OCI-LY3 (cell line): ENCODE measurements around the gene IL32.
"Not testable (repeated sequence)": the region's sequence is repeated elsewhere in the genome, so short reads cannot be mapped to it uniquely, and the experiment has no call there.

ENCODE experiments used
- H2AFZ ChIP-seq: fragments of 200-600, 300-600 bp; shearing (Covaris generic); 2 replicates; pipeline ENCODE4 v1.6.0; 2014; ENCODE audit warnings: antibody characterized with exemption, low read depth, low read length
- H3K27ac ChIP-seq: fragments of 200-600, 300-600 bp; sonication (generic); 2 replicates; pipeline ENCODE4 v1.5.1; 2014; ENCODE audit warnings: mild to moderate bottlenecking, low read length, moderate library complexity, mixed read lengths
- H3K27me3 ChIP-seq: fragments of 200-600, 300-600 bp; sonication (generic); 2 replicates; pipeline ENCODE4 v1.6.1; 2014; ENCODE audit warnings: low read depth, low read length, mixed read lengths
- H3K36me3 ChIP-seq: fragments of 200-600, 300-600 bp; sonication (generic); replicated peaks from 2 replicates; pipeline ENCODE3; 2014; ENCODE audit warnings: low read depth, low read length, mixed read lengths
- H3K4me1 ChIP-seq: fragments of 300-600, 200-600 bp; sonication (generic); 2 replicates; pipeline ENCODE4 v1.6.1; 2014; ENCODE audit warnings: low read length, mixed read lengths
- H3K4me2 ChIP-seq: fragments of 200-600, 300-600 bp; sonication (generic); 2 replicates; pipeline ENCODE4 v1.6.1; 2014; ENCODE audit warnings: low read length, mixed read lengths
- H3K4me3 ChIP-seq: fragments of 300-600, 200-600 bp; sonication (generic); 2 replicates; pipeline ENCODE4 v1.5.1; 2014; ENCODE audit warnings: antibody characterized with exemption, mild to moderate bottlenecking, low read length, moderate library complexity
- H3K79me2 ChIP-seq: fragments of 300-600, 200-600 bp; shearing (Covaris generic); 2 replicates; pipeline ENCODE4 v1.6.1; 2014; ENCODE audit warnings: mild to moderate bottlenecking, low read length, mixed read lengths
- H3K9ac ChIP-seq: fragments of 300-600, 200-600 bp; shearing (Covaris generic); 2 replicates; pipeline ENCODE4 v1.6.0; 2014; ENCODE audit warnings: mild to moderate bottlenecking, low read length, moderate library complexity
- H3K9me3 ChIP-seq: fragments of 200-600, 300-600 bp; shearing (Covaris generic); 2 replicates; pipeline ENCODE4 v1.6.1; 2014; ENCODE audit warnings: low read length, mixed read lengths; ENCODE audit not compliant: insufficient read depth
- H4K20me1 ChIP-seq: fragments of 200-600, 300-600 bp; sonication (generic); 2 replicates; pipeline ENCODE4 v1.6.1; 2016; ENCODE audit warnings: low read length, mixed read lengths; ENCODE audit not compliant: insufficient read depth
- CTCF ChIP-seq: fragments of 200-600, 300-600 bp; sonication (generic); IDR thresholded peaks from 2 replicates; pipeline ENCODE4 v1.5.1; 2014; ENCODE audit warnings: antibody characterized with exemption, low read length, low read depth
- EZH2phosphoT487 ChIP-seq: fragments of 200-600 bp; shearing (Covaris generic); IDR thresholded peaks from 2 replicates; pipeline ENCODE4 v1.6.1; 2018; ENCODE audit warnings: antibody characterized with exemption, mixed run types, low read depth

IL32 gene

GRCh38 chr16:3074860-3075522 lies 9.6 kb downstream of the IL32 start:
- Histone ChIP-seq H3K4me1 (no peaks in the 10 kb centered on the region), H3K79me2 (no peaks in the 10 kb centered on the region), H2AFZ (no peak overlapping the region), H3K9me3 (no peaks in the 10 kb centered on the region), H4K20me1 (no peaks in the 10 kb centered on the region), H3K27ac (no peak overlapping the region), H3K36me3 (no peaks in the 10 kb centered on the region), H3K27me3 (peaks cover 6% of the 10 kb centered on the region; the same call in 1 of the 2 replicates), H3K4me2 (no peak overlapping the region), H3K9ac (no peak overlapping the region), H3K4me3 (no peak overlapping the region)
- no peak for TF ChIP-seq EZH2phosphoT487
- TF ChIP-seq CTCF, result no peak

- H4K20me1 ChIP-seq, result no peaks in the 10 kb centered on the region
- no peak overlapping the region for H3K9ac ChIP-seq
- no peak overlapping the region for H3K27ac ChIP-seq
- no peaks in the 10 kb centered on the region for H3K36me3 ChIP-seq
- no peak overlapping the region for H2AFZ ChIP-seq
- TF ChIP-seq CTCF (no peak), EZH2phosphoT487 (no peak)
- no peaks in the 10 kb centered on the region for H3K79me2 ChIP-seq
- peaks cover 6% of the 10 kb centered on the region; the same call in 1 of the 2 replicates for H3K27me3 ChIP-seq
- no peaks in the 10 kb centered on the region for H3K4me1 ChIP-seq
- H3K4me3 ChIP-seq, result no peak overlapping the region
- H3K9me3 ChIP-seq, result no peaks in the 10 kb centered on the region
- no peak overlapping the region for H3K4me2 ChIP-seq
Measured at GRCh38 chr16:3075523-3075915, 10.1 kb downstream of the IL32 start.

- not testable (repeated sequence) for H3K27ac ChIP-seq, H3K4me3 ChIP-seq, H2AFZ ChIP-seq, H3K9ac ChIP-seq, H3K9me3 ChIP-seq, H3K27me3 ChIP-seq, H3K4me1 ChIP-seq, H3K4me2 ChIP-seq, H3K79me2 ChIP-seq, H3K36me3 ChIP-seq, H4K20me1 ChIP-seq
Measured at GRCh38 chr16:3075946-3076345, 10.5 kb downstream of the IL32 start.

GRCh38 chr16:3076577-3076976 lies 11.1 kb downstream of the IL32 start:
- H3K9me3 ChIP-seq, result no peaks in the 10 kb centered on the region
- H3K27me3 ChIP-seq, result peaks cover 6% of the 10 kb centered on the region; the same call in 1 of the 2 replicates
- no peaks in the 10 kb centered on the region for H3K79me2 ChIP-seq
- no peak overlapping the region for H2AFZ ChIP-seq
- no peak overlapping the region for H3K4me2 ChIP-seq
- no peak overlapping the region for H3K4me3 ChIP-seq
- no peaks in the 10 kb centered on the region for H3K4me1 ChIP-seq
- no peaks in the 10 kb centered on the region for H3K36me3 ChIP-seq
- H3K9ac ChIP-seq, result no peak overlapping the region
- no peaks in the 10 kb centered on the region for H4K20me1 ChIP-seq
- TF ChIP-seq EZH2phosphoT487 (no peak), CTCF (no peak)
- H3K27ac ChIP-seq, result no peak overlapping the region
